ENCODE results near the gene ENOX1.
A peak's percentile ranks its signal among the peaks of the same experiment; 100 is the strongest.

ENOX1 gene

GRCh38 chr13:43383498-43384165 lies 403.1 kb downstream of the ENOX1 start:
- Histone ChIP-seq H2BK12ac (ENCODE audit: low read length in 2 of 2) (no peak overlapping the region), H3K27me3 (ENCODE audit: control insufficient read depth in 1 of 2, insufficient read depth in 1 of 2, low read length in 2 of 2) (no peaks in the 10 kb centered on the region), H2AK5ac (ENCODE audit: low read length, severe bottlenecking) (no peak overlapping the region), H3K4ac (ENCODE audit: low read depth in 1 of 2, low read length in 2 of 2) (peak overlapping the region in 1 of 2 experiments; percentile 49), H3K27ac (ENCODE audit: low read length, poor library complexity, severe bottlenecking) (no peak overlapping the region), H3K36me3 (ENCODE audit: control insufficient read depth in 1 of 2, insufficient read depth in 2 of 2, low read depth in 1 of 2, low read length in 2 of 2) (no peaks in the 10 kb centered on the region), H3K9ac (ENCODE audit: low read length) (no peak overlapping the region), H2BK15ac (ENCODE audit: low read depth, poor library complexity, severe bottlenecking) (no peak overlapping the region), H2AFZ (ENCODE audit: low read depth, low read length) (no peak overlapping the region), H3K4me2 (ENCODE audit: low read length, poor library complexity, severe bottlenecking) (no peak overlapping the region), H3K4me1 (ENCODE audit: control insufficient read depth, insufficient read depth, low read depth, low read length) (peaks cover 1% of the 10 kb centered on the region), H3K14ac (ENCODE audit: low read length in 2 of 2) (peak overlapping the region in 1 of 2 experiments; percentile 81), H2BK120ac (ENCODE audit: low read depth, low read length) (no peak overlapping the region), H4K8ac (ENCODE audit: low read length) (no peak overlapping the region), H3K4me3 (ENCODE audit: insufficient read depth in 1 of 2, low read depth in 1 of 2, low read length in 2 of 2) (no peak overlapping the region), H3K9me3 (ENCODE audit: control insufficient read depth, low read length) (peaks cover 5% of the 10 kb centered on the region), H4K91ac (ENCODE audit: low read length) (no peak overlapping the region), H2BK5ac (ENCODE audit: low read depth, low read length, poor library complexity, severe bottlenecking) (no peak overlapping the region), H3K79me1 (replicated peaks; ENCODE audit: low read length, poor library complexity, severe bottlenecking) (no peaks in the 10 kb centered on the region), H3K18ac (ENCODE audit: low read depth in 1 of 2, low read length in 2 of 2) (no peak overlapping the region), H3K23ac (ENCODE audit: low read length in 2 of 2) (no peak overlapping the region)
- no peak for DNase-seq
- 94% methylated on average over 3 of the region's 5 CpGs for WGBS

GRCh38 chr13:43379738-43380137 lies 407.0 kb downstream of the ENOX1 start:
- no peak overlapping the region for H4K91ac ChIP-seq (ENCODE audit: low read length)
- H4K8ac ChIP-seq (ENCODE audit: low read length) = no peak overlapping the region
- no peak overlapping the region for H3K18ac ChIP-seq (ENCODE audit: low read depth in 1 of 2, low read length in 2 of 2)
- H3K14ac ChIP-seq (ENCODE audit: low read length in 2 of 2) = no peak overlapping the region
- H2BK15ac ChIP-seq (ENCODE audit: low read depth, poor library complexity, severe bottlenecking) = no peak overlapping the region
- no peaks in the 10 kb centered on the region for H3K27me3 ChIP-seq (ENCODE audit: control insufficient read depth in 1 of 2, insufficient read depth in 1 of 2, low read length in 2 of 2)
- no peak overlapping the region for H3K23ac ChIP-seq (ENCODE audit: low read length in 2 of 2)
- WGBS = no CpG with 5 or more reads among the region's 1 CpG
- H2BK5ac ChIP-seq (ENCODE audit: low read depth, low read length, poor library complexity, severe bottlenecking) = no peak overlapping the region
- H3K27ac ChIP-seq (ENCODE audit: low read length, poor library complexity, severe bottlenecking) = no peak overlapping the region
- no peak overlapping the region for H2AFZ ChIP-seq (ENCODE audit: low read depth, low read length)
- no peak overlapping the region for H3K4me3 ChIP-seq (ENCODE audit: insufficient read depth in 1 of 2, low read depth in 1 of 2, low read length in 2 of 2)
- H3K79me1 ChIP-seq (replicated peaks; ENCODE audit: low read length, poor library complexity, severe bottlenecking) = no peaks in the 10 kb centered on the region
- no peak overlapping the region for H3K4ac ChIP-seq (ENCODE audit: low read depth in 1 of 2, low read length in 2 of 2)
- no peak overlapping the region for H2BK120ac ChIP-seq (ENCODE audit: low read depth, low read length)
- no peak overlapping the region for H3K9ac ChIP-seq (ENCODE audit: low read length)
- H3K36me3 ChIP-seq (ENCODE audit: control insufficient read depth in 1 of 2, insufficient read depth in 2 of 2, low read depth in 1 of 2, low read length in 2 of 2) = no peaks in the 10 kb centered on the region
- H2AK5ac ChIP-seq (ENCODE audit: low read length, severe bottlenecking) = no peak overlapping the region
- no peak for DNase-seq
- peaks cover 5% of the 10 kb centered on the region for H3K9me3 ChIP-seq (ENCODE audit: control insufficient read depth, low read length)
- no peak overlapping the region for H3K4me2 ChIP-seq (ENCODE audit: low read length, poor library complexity, severe bottlenecking)
- H3K4me1 ChIP-seq (ENCODE audit: control insufficient read depth, insufficient read depth, low read depth, low read length) = no peaks in the 10 kb centered on the region
- H2BK12ac ChIP-seq (ENCODE audit: low read length in 2 of 2) = no peak overlapping the region

- Histone ChIP-seq H3K9ac (ENCODE audit: low read length) (peak overlapping the region; percentile 70), H2BK12ac (ENCODE audit: low read length in 2 of 2) (no peak overlapping the region), H4K8ac (ENCODE audit: low read length) (no peak overlapping the region), H2BK15ac (ENCODE audit: low read depth, poor library complexity, severe bottlenecking) (no peak overlapping the region), H3K18ac (ENCODE audit: low read depth in 1 of 2, low read length in 2 of 2) (no peak overlapping the region), H4K91ac (ENCODE audit: low read length) (no peak overlapping the region), H3K4me3 (ENCODE audit: insufficient read depth in 1 of 2, low read depth in 1 of 2, low read length in 2 of 2) (no peak overlapping the region), H3K27me3 (ENCODE audit: control insufficient read depth in 1 of 2, insufficient read depth in 1 of 2, low read length in 2 of 2) (no peaks in the 10 kb centered on the region), H2BK5ac (ENCODE audit: low read depth, low read length, poor library complexity, severe bottlenecking) (no peak overlapping the region), H3K4me1 (ENCODE audit: control insufficient read depth, insufficient read depth, low read depth, low read length) (no peaks in the 10 kb centered on the region), H3K27ac (ENCODE audit: low read length, poor library complexity, severe bottlenecking) (no peak overlapping the region), H3K36me3 (ENCODE audit: control insufficient read depth in 1 of 2, insufficient read depth in 2 of 2, low read depth in 1 of 2, low read length in 2 of 2) (no peaks in the 10 kb centered on the region), H3K79me1 (replicated peaks; ENCODE audit: low read length, poor library complexity, severe bottlenecking) (no peaks in the 10 kb centered on the region), H3K23ac (ENCODE audit: low read length in 2 of 2) (no peak overlapping the region), H2AFZ (ENCODE audit: low read depth, low read length) (no peak overlapping the region), H2AK5ac (ENCODE audit: low read length, severe bottlenecking) (no peak overlapping the region), H3K4ac (ENCODE audit: low read depth in 1 of 2, low read length in 2 of 2) (no peak overlapping the region), H3K14ac (ENCODE audit: low read length in 2 of 2) (no peak overlapping the region), H3K9me3 (ENCODE audit: control insufficient read depth, low read length) (peaks cover 5% of the 10 kb centered on the region), H2BK120ac (ENCODE audit: low read depth, low read length) (no peak overlapping the region), H3K4me2 (ENCODE audit: low read length, poor library complexity, severe bottlenecking) (no peak overlapping the region)
- no peak for DNase-seq
- WGBS = 100% methylated on average over 1 of the region's 1 CpG
Measured at GRCh38 chr13:43377973-43378372, 408.8 kb downstream of the ENOX1 start.

- Histone ChIP-seq H3K4me3 (ENCODE audit: insufficient read depth in 1 of 2, low read depth in 1 of 2, low read length in 2 of 2) (no peak overlapping the region), H4K8ac (ENCODE audit: low read length) (no peak overlapping the region), H4K91ac (ENCODE audit: low read length) (no peak overlapping the region), H2AFZ (ENCODE audit: low read depth, low read length) (no peak overlapping the region), H2BK120ac (ENCODE audit: low read depth, low read length) (no peak overlapping the region), H2BK15ac (ENCODE audit: low read depth, poor library complexity, severe bottlenecking) (no peak overlapping the region), H2AK5ac (ENCODE audit: low read length, severe bottlenecking) (no peak overlapping the region), H3K14ac (ENCODE audit: low read length in 2 of 2) (no peak overlapping the region), H3K4ac (ENCODE audit: low read depth in 1 of 2, low read length in 2 of 2) (no peak overlapping the region), H3K27me3 (ENCODE audit: control insufficient read depth in 1 of 2, insufficient read depth in 1 of 2, low read length in 2 of 2) (no peaks in the 10 kb centered on the region), H2BK5ac (ENCODE audit: low read depth, low read length, poor library complexity, severe bottlenecking) (no peak overlapping the region), H3K9ac (ENCODE audit: low read length) (no peak overlapping the region), H3K4me2 (ENCODE audit: low read length, poor library complexity, severe bottlenecking) (no peak overlapping the region), H3K36me3 (ENCODE audit: control insufficient read depth in 1 of 2, insufficient read depth in 2 of 2, low read depth in 1 of 2, low read length in 2 of 2) (no peaks in the 10 kb centered on the region), H3K23ac (ENCODE audit: low read length in 2 of 2) (no peak overlapping the region), H3K18ac (ENCODE audit: low read depth in 1 of 2, low read length in 2 of 2) (no peak overlapping the region), H3K9me3 (ENCODE audit: control insufficient read depth, low read length) (peaks cover 5% of the 10 kb centered on the region), H2BK12ac (ENCODE audit: low read length in 2 of 2) (no peak overlapping the region), H3K79me1 (replicated peaks; ENCODE audit: low read length, poor library complexity, severe bottlenecking) (no peaks in the 10 kb centered on the region), H3K4me1 (ENCODE audit: control insufficient read depth, insufficient read depth, low read depth, low read length) (no peaks in the 10 kb centered on the region), H3K27ac (ENCODE audit: low read length, poor library complexity, severe bottlenecking) (no peak overlapping the region)
- DNase-seq = no peak
- WGBS = 95% methylated on average over 3 of the region's 3 CpGs
Measured at GRCh38 chr13:43377149-43377548, 409.6 kb downstream of the ENOX1 start.

Data from mesenchymal stem cell (in vitro differentiated cells and primary cell).